HG02885 (cell line): ENCODE results near the gene HSPA4.
"Not testable (repeated sequence)": the region's sequence is repeated elsewhere in the genome, so short reads cannot be mapped to it uniquely, and the experiment has no call there.

Experiments
- ATAC-seq: cut with Tn5 transposase; IDR thresholded peaks from one replicate; pipeline ENCODE4 v1.9.1; 2021; ENCODE audit warnings: mild to moderate bottlenecking; ENCODE audit not compliant: unreplicated experiment, poor library complexity

The HSPA4 gene

GRCh38 chr5:133085171-133085570 lies 33.4 kb downstream of the HSPA4 start:
- ATAC-seq = not testable (repeated sequence)

- ATAC-seq = no peak
These were observed 34.6 kb downstream of the HSPA4 start for GRCh38 chr5:133086366-133086875.

- no peak for ATAC-seq
These were observed 36.3 kb downstream of the HSPA4 start for GRCh38 chr5:133088064-133088463.

- ATAC-seq = no peak
These were observed 39.2 kb downstream of the HSPA4 start for GRCh38 chr5:133091034-133091433.

GRCh38 chr5:133106343-133106742 lies 54.5 kb downstream of the HSPA4 start:
- no peak for ATAC-seq

- ATAC-seq = no peak
These were observed 55.2 kb downstream of the HSPA4 start for GRCh38 chr5:133106761-133107572.

- no peak for ATAC-seq
These were observed 56.7 kb downstream of the HSPA4 start for GRCh38 chr5:133108481-133108921.

- no peak for ATAC-seq
These were observed 58.1 kb downstream of the HSPA4 start for GRCh38 chr5:133109655-133110483.

GRCh38 chr5:133110709-133111108 lies 58.9 kb downstream of the HSPA4 start:
- no peak for ATAC-seq

GRCh38 chr5:133111299-133111698 lies 59.5 kb downstream of the HSPA4 start:
- ATAC-seq = peak; percentile 57

GRCh38 chr5:133112026-133112660 lies 60.3 kb downstream of the HSPA4 start:
- ATAC-seq = no peak

GRCh38 chr5:133113331-133114061 lies 61.7 kb downstream of the HSPA4 start:
- ATAC-seq = no peak

GRCh38 chr5:133114166-133114932 lies 62.5 kb downstream of the HSPA4 start:
- ATAC-seq = no peak

GRCh38 chr5:133114933-133115310 lies 63.1 kb downstream of the HSPA4 start:
- ATAC-seq = no peak

- ATAC-seq = no peak
These were observed 64.8 kb downstream of the HSPA4 start for GRCh38 chr5:133116601-133117000.

- ATAC-seq = no peak
These were observed 65.5 kb downstream of the HSPA4 start for GRCh38 chr5:133117166-133117911.

GRCh38 chr5:133117912-133118445 lies 66.2 kb downstream of the HSPA4 start:
- ATAC-seq = no peak

GRCh38 chr5:133118741-133119140 lies 66.9 kb downstream of the HSPA4 start:
- no peak for ATAC-seq
